ENCODE results near the gene ZNF791. TPM values are rescaled to one million over a fixed set of nuclear protein-coding genes. Genes with fewer than 3 reads are reported as not detected.
"Not testable (repeated sequence)": the region's sequence is repeated elsewhere in the genome, so short reads cannot be mapped to it uniquely, and the experiment has no call there.

Gene ZNF791
- total RNA-seq, 1 donor from 2014 or later = 26.1 TPM

DNA sequence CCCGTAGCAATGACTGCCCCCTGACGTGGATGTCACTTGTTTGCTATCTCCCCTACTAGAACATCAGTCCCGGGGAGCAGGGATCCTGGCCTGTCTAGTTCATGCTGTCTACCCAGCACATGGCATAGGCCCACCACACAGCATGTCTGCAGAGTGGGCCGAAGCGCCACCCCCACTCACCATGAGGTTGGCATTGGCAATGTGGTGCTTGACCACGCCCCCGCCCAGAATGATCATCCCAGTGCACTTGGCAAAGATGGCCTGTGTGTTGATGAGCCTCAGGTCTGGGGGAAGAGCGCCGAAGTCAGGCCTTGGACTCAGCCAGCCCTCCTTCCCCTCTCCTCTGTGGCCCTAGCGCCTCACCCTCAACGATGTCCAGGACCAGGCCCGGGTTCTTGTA is 66.2 kb downstream of the ZNF791 start:
- TF ChIP-seq, protein P1, sequence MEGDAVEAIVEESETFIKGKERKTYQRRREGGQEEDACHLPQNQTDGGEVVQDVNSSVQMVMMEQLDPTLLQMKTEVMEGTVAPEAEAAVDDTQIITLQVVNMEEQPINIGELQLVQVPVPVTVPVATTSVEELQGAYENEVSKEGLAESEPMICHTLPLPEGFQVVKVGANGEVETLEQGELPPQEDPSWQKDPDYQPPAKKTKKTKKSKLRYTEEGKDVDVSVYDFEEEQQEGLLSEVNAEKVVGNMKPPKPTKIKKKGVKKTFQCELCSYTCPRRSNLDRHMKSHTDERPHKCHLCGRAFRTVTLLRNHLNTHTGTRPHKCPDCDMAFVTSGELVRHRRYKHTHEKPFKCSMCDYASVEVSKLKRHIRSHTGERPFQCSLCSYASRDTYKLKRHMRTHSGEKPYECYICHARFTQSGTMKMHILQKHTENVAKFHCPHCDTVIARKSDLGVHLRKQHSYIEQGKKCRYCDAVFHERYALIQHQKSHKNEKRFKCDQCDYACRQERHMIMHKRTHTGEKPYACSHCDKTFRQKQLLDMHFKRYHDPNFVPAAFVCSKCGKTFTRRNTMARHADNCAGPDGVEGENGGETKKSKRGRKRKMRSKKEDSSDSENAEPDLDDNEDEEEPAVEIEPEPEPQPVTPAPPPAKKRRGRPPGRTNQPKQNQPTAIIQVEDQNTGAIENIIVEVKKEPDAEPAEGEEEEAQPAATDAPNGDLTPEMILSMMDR (IDR thresholded peaks at IDR 0.05) = no peak
- no peak overlapping the region for H3K27ac Mint-ChIP-seq (ENCODE audit: unreplicated experiment)
- no peak overlapping the region for H3K4me3 Mint-ChIP-seq (ENCODE audit: unreplicated experiment)
- H3K9me3 Mint-ChIP-seq (ENCODE audit: unreplicated experiment) = no peaks in the 10 kb centered on the region
- no peaks in the 10 kb centered on the region for H3K27me3 Mint-ChIP-seq (ENCODE audit: unreplicated experiment)
- H3K4me1 Mint-ChIP-seq (ENCODE audit: unreplicated experiment) = peaks cover 14% of the 10 kb centered on the region
- DNase-seq (ENCODE audit: extremely low spot score, unreplicated experiment) = no peak
- H3K36me3 Mint-ChIP-seq (ENCODE audit: unreplicated experiment) = peaks cover 28% of the 10 kb centered on the region

DNA sequence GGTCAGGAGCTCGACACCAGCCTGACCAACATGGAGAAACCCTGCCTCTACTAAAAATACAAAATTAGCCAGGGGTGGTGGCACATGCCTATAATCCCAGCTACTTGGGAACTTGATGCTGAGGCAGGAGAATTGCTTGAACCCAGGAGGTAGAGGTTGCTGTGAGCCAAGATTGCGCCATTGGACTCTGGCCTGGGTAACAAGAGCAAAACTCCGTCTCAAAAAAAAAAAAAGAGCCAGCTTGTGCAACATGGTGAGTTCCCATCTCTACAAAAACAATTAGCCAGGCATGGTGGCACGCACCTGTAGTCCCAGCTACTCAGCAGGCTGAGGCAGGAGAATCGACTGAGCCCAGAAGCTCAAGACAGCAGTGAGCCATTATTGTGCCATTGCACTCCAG is 67.3 kb downstream of the ZNF791 start:
- not testable (repeated sequence) for H3K27ac Mint-ChIP-seq (ENCODE audit: unreplicated experiment); H3K27me3 Mint-ChIP-seq (ENCODE audit: unreplicated experiment); H3K4me3 Mint-ChIP-seq (ENCODE audit: unreplicated experiment); DNase-seq (ENCODE audit: extremely low spot score, unreplicated experiment); H3K9me3 Mint-ChIP-seq (ENCODE audit: unreplicated experiment)
- H3K36me3 Mint-ChIP-seq (ENCODE audit: unreplicated experiment) = peaks cover 24% of the 10 kb centered on the region
- H3K4me1 Mint-ChIP-seq (ENCODE audit: unreplicated experiment) = peaks cover 12% of the 10 kb centered on the region

DNA sequence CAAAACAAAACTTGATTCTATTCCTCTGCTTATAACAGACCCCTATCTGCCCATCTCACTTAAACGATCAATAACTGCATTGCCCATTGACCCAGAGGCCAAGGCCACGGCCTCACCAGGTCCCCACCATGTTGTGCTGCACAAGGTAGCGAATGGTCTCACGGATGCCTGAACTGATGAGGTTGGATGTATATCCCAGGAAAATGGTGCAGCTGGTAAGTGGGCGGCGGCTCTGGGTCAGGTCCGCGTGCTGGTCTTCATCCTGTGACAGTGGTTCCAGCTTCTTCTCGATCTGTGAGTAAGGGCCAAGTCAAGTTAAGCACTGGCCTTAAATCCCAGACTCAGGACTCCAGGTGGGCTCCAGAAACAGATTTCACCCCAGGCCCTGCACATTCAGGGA is 69.3 kb downstream of the ZNF791 start:
- no peak for DNase-seq (ENCODE audit: extremely low spot score, unreplicated experiment)
- TF ChIP-seq, protein P1 (IDR thresholded peaks at IDR 0.05) = no peak
- Mint-ChIP-seq H3K27me3 (ENCODE audit: unreplicated experiment) (no peaks in the 10 kb centered on the region), H3K27ac (ENCODE audit: unreplicated experiment) (peak overlapping the region; percentile 34), H3K4me1 (ENCODE audit: unreplicated experiment) (peaks cover 12% of the 10 kb centered on the region), H3K4me3 (ENCODE audit: unreplicated experiment) (peak overlapping the region; percentile 89), H3K9me3 (ENCODE audit: unreplicated experiment) (no peaks in the 10 kb centered on the region), H3K36me3 (ENCODE audit: unreplicated experiment) (peaks cover 14% of the 10 kb centered on the region)

DNA sequence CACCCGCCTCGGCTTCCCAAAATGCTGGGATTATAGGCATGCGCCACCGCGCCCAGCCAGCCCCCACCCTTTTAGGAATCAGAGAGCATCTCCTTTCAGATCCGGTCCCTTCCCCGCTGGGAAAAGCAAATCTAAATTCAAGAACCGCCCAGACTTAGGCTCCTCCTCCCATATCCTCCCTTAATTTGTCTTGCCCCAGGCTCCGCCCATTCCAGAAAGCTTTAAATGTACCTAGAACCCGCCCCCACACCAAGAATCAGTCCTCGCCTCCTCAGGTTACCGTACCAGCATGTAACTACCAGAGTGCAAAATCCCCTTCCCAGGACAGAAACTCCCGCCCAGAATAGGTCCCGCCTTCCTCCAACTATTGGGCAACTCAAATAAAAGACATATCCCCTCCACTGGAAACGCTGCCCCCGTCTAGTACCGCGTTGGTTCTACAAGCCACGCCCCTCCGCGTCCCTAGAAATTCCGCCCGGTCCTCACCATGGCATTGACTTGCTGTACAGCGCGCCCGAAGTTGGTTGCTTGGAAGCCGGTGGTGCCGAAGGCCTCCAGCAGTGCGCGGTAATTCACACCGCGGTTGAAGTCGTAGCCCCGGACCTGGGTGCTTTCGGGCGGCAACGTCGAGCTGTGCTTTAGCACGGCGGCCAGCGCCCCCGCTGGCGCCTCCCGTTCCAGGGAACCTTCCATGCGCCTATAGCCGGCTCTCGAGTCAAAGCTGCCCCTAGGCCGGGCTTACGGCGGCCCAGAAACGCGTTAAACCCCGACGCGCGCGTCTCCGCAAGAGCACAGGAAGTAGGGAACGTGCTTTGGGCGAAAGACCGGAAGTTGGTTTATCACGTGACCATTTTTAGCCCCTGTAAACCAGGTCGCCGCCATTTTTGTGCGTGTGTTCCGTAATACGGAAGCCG is 70.6 kb downstream of the ZNF791 start, which contains the start of gene DHPS:
Gene DHPS, minus strand, starts transcription at position 807 of the 914 bp plus-strand sequence. Its CDS starts 114 bp downstream, at position 693.
- Mint-ChIP-seq H3K36me3 (ENCODE audit: unreplicated experiment) (peaks cover 10% of the 10 kb centered on the region), H3K27ac (ENCODE audit: unreplicated experiment) (peak within 1 kb of the TSS; percentile 97), H3K4me3 (ENCODE audit: unreplicated experiment) (peak within 1 kb of the TSS; percentile 89), H3K4me1 (ENCODE audit: unreplicated experiment) (peaks cover 11% of the 10 kb centered on the region), H3K9me3 (ENCODE audit: unreplicated experiment) (no peaks in the 10 kb centered on the region), H3K27me3 (ENCODE audit: unreplicated experiment) (no peaks in the 10 kb centered on the region)
- peak; percentile 95 for DNase-seq (ENCODE audit: extremely low spot score, unreplicated experiment)
- TF ChIP-seq, protein P1 (IDR thresholded peaks at IDR 0.05) = no peak

Other genes with a start within 250 kb of the ZNF791 start
- gene ZNF442, start 245.2 kb upstream of the ZNF791 start, total RNA-seq = 2.2 and 2.3 TPM in 2 replicates
- gene ZNF799, start 209.6 kb upstream of the ZNF791 start, total RNA-seq = 1.7 and 2.1 TPM in 2 replicates
- gene ZNF443, start 169.9 kb upstream of the ZNF791 start, total RNA-seq = 1.7 and 2.2 TPM in 2 replicates
- 3.4 and 3.9 TPM in 2 replicates for gene ZNF709, start 126.1 kb upstream of the ZNF791 start, total RNA-seq
- gene ZNF564, start 59.4 kb upstream of the ZNF791 start, total RNA-seq = 10.7 and 12.9 TPM in 2 replicates
- 9.2 TPM in 2 replicates for gene ZNF490, start 107 bp upstream of the ZNF791 start, total RNA-seq
- 116 and 120 TPM in 2 replicates for gene MAN2B1, start 55.8 kb downstream of the ZNF791 start, total RNA-seq
- gene WDR83, start 55.9 kb downstream of the ZNF791 start, total RNA-seq = 11.4 and 12.4 TPM in 2 replicates
- 64.3 and 68.4 TPM in 2 replicates for gene DHPS, start 71.0 kb downstream of the ZNF791 start, total RNA-seq
- gene GNG14, start 77.1 kb downstream of the ZNF791 start, total RNA-seq = not detected in 2 replicates
- gene FBXW9, start 85.7 kb downstream of the ZNF791 start, total RNA-seq = 10.9 and 11.4 TPM in 2 replicates
- 79.0 and 93.3 TPM in 2 replicates for gene TNPO2, start 113.0 kb downstream of the ZNF791 start, total RNA-seq
- gene TRIR, start 123.8 kb downstream of the ZNF791 start, total RNA-seq = 151 and 160 TPM in 2 replicates
- 72.1 and 77.0 TPM in 2 replicates for gene GET3, start 126.6 kb downstream of the ZNF791 start, total RNA-seq
- not detected in 2 replicates for gene BEST2, start 140.9 kb downstream of the ZNF791 start, total RNA-seq
- gene HOOK2, start 164.6 kb downstream of the ZNF791 start, total RNA-seq = 24.6 and 26.8 TPM in 2 replicates
- 141 and 158 TPM in 2 replicates for gene JUNB, start 180.6 kb downstream of the ZNF791 start, total RNA-seq
- gene PRDX2, start 190.9 kb downstream of the ZNF791 start, total RNA-seq = 235 TPM in 2 replicates
- 8.2 and 8.4 TPM in 2 replicates for gene THSD8, start 191.1 kb downstream of the ZNF791 start, total RNA-seq
- 7.6 and 10.0 TPM in 2 replicates for gene RNASEH2A, start 195.7 kb downstream of the ZNF791 start, total RNA-seq
- gene RTBDN, start 223.7 kb downstream of the ZNF791 start, total RNA-seq = not detected in 2 replicates
- gene MAST1, start 227.6 kb downstream of the ZNF791 start, total RNA-seq = 0.32 TPM in 1 of 2 replicates, not detected in the other

Measured in osteocyte (in vitro differentiated cells).